Parathyroid adenoma (tissue), 2 donors: Measurements from ENCODE around the gene ZNF598.
A peak's percentile ranks its signal among the peaks of the same experiment; 100 is the strongest.

Source experiments
- H2AFZ ChIP-seq: fragments of 300-600 bp; sonication (generic); one replicate; pipeline ENCODE4 v1.7.0; 2017; ENCODE audit warnings: antibody characterized with exemption, mild to moderate bottlenecking
- H3K27ac ChIP-seq: fragments of 300-600 bp; sonication (generic); one replicate; pipeline ENCODE4 v1.7.0; 2017
- H3K27me3 ChIP-seq: fragments of 300-600 bp; sonication (generic); one replicate; pipeline ENCODE4 v1.7.0; 2017; ENCODE audit warnings: low read length; ENCODE audit not compliant: control insufficient read depth, insufficient read depth
- H3K36me3 ChIP-seq: fragments of 300-600 bp; sonication (generic); one replicate; pipeline ENCODE4 v1.7.0; 2017; ENCODE audit warnings: low read length; ENCODE audit not compliant: control insufficient read depth, insufficient read depth
- H3K4me1 ChIP-seq: fragments of 300-600 bp; sonication (generic); one replicate; pipeline ENCODE4 v1.7.0; 2017; ENCODE audit warnings: control low read depth
- H3K4me2 ChIP-seq: fragments of 300-600 bp; sonication (generic); one replicate; pipeline ENCODE4 v1.7.0; 2017; ENCODE audit warnings: low read length
- H3K4me3 ChIP-seq: fragments of 300-600 bp; sonication (generic); one replicate; pipeline ENCODE4 v1.7.0; 2017; ENCODE audit warnings: low read depth, low read length
- H3K79me2 ChIP-seq: fragments of 300-600 bp; sonication (generic); one replicate; pipeline ENCODE4 v1.7.0; 2017; ENCODE audit warnings: control low read depth
- H3K9ac ChIP-seq: fragments of 300-600 bp; sonication (generic); one replicate; pipeline ENCODE4 v1.7.0; 2017; ENCODE audit warnings: mild to moderate bottlenecking
- H3K9me3 ChIP-seq: fragments of 300-600 bp; sonication (generic); one replicate; pipeline ENCODE4 v1.7.0; 2017; ENCODE audit warnings: low read length; ENCODE audit not compliant: control insufficient read depth
- CTCF ChIP-seq: fragments of 300-600 bp; sonication (generic); IDR thresholded peaks from one replicate; pipeline ENCODE4 v1.7.0; 2017; ENCODE audit warnings: antibody characterized with exemption, mild to moderate bottlenecking
- donor health status: primary hyperparathyroidism.

The ZNF598 gene

GRCh38 chr16:1989209-1990100 is 20.2 kb downstream of the ZNF598 start, which contains the start of gene SYNGR3:
Gene SYNGR3 (plus strand): TSS chr16:1989970. CDS start chr16:1990103, 133 bp downstream.
- no peak within 1 kb of the TSS for H3K9ac ChIP-seq
- H3K9me3 ChIP-seq = no peaks in the 10 kb centered on the region
- H3K4me2 ChIP-seq = peak within 1 kb of the TSS; percentile 89
- H3K4me3 ChIP-seq = peak within 1 kb of the TSS; percentile 68
- H3K36me3 ChIP-seq = no peaks in the 10 kb centered on the region
- H2AFZ ChIP-seq = peak within 1 kb of the TSS; percentile 73
- H3K79me2 ChIP-seq = no peaks in the 10 kb centered on the region
- peaks cover 7% of the 10 kb centered on the region for H3K4me1 ChIP-seq
- no peak within 1 kb of the TSS for H3K27ac ChIP-seq
- H3K27me3 ChIP-seq = no peaks in the 10 kb centered on the region
- TF ChIP-seq CTCF = no peak

- Histone ChIP-seq H3K9ac (no peak overlapping the region), H3K4me2 (no peak overlapping the region), H3K36me3 (no peaks in the 10 kb centered on the region), H3K79me2 (no peaks in the 10 kb centered on the region), H3K4me1 (peaks cover 7% of the 10 kb centered on the region), H3K4me3 (no peak overlapping the region), H3K27me3 (no peaks in the 10 kb centered on the region), H3K27ac (no peak overlapping the region), H2AFZ (no peak overlapping the region), H3K9me3 (no peaks in the 10 kb centered on the region)
- TF ChIP-seq CTCF = no peak
These were observed 22.4 kb downstream of the ZNF598 start for GRCh38 chr16:1987198-1987597.

- no peak overlapping the region for H3K27ac ChIP-seq
These were observed 24.0 kb downstream of the ZNF598 start for GRCh38 chr16:1985466-1986150.

GRCh38 chr16:1984347-1985225 is 25.0 kb downstream of the ZNF598 start:
- Histone ChIP-seq H3K4me2 (peak overlapping the region; percentile 98), H3K4me1 (peaks cover 5% of the 10 kb centered on the region), H3K27ac (peak overlapping the region; percentile 48), H3K9ac (peak overlapping the region; percentile 58), H3K9me3 (no peaks in the 10 kb centered on the region), H3K27me3 (no peaks in the 10 kb centered on the region), H3K36me3 (no peaks in the 10 kb centered on the region), H3K4me3 (peak overlapping the region; percentile 71), H2AFZ (peak overlapping the region; percentile 71), H3K79me2 (no peaks in the 10 kb centered on the region)
- TF ChIP-seq CTCF = no peak

More at GRCh38 chr16:1985466-1986150, 24.0 kb downstream of the ZNF598 start:
- Histone ChIP-seq H3K4me3 (peak overlapping the region; percentile 71), H3K27me3 (no peaks in the 10 kb centered on the region), H2AFZ (no peak overlapping the region), H3K79me2 (no peaks in the 10 kb centered on the region), H3K9me3 (no peaks in the 10 kb centered on the region), H3K4me2 (no peak overlapping the region), H3K36me3 (no peaks in the 10 kb centered on the region), H3K4me1 (peaks cover 7% of the 10 kb centered on the region), H3K9ac (no peak overlapping the region)
- no peak for TF ChIP-seq CTCF
